WTC11 (cell line): Measurements from ENCODE around the gene PREX1.

Source experiments
- CREM ChIP-seq: sonication (generic); formaldehyde crosslinking; IDR thresholded peaks from 2 replicates; pipeline ENCODE4 v1.8.1; 2022; ENCODE audit warnings: mild to moderate bottlenecking, missing genetic modification reagents, moderate library complexity
- ZNF416 ChIP-seq: fragments of 250-450 bp; sonication (Bioruptor Pico); IDR thresholded peaks from 2 replicates; pipeline ENCODE4 v1.9.0; 2021; ENCODE audit warnings: mild to moderate bottlenecking, inconsistent platforms

DNA sequence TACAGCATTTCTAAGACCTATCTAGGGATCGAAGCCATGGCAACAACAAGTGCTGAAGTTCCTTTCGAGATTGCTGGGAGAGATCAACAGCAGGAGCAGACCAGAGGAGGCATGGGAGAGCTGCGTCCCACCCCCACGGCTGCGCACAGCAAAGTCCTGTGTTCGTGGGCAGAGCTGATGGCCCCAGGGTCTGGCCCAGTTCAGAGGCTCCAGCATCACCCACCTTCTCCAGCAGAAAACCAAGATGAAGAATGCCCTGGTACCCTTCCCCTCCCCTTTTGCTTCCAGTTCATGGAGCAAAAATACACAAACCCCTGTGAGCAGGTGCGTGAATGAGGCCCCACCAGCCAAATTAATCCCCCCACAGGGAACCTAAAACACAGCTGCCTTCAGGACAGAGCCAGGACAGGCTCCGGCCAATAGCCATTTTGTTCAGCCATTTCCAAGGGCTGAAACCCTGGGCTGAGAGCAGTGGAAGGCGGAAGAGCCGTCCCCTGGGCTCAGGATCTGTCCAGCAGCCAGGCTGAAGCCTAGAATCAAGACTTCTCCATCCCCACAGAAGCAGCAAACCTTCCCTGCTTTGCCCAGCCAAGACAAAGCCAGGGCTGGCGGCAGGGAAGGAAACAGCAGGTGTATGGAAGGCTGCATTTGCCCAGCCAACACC, 102.8 kb downstream of the PREX1 start:
- TF ChIP-seq ZNF416 (CRISPR knock-in tag) (no peak), CREM (CRISPR knock-in tag) (no peak)
